PC-3 (cell line): Measurements from ENCODE around the gene FGR. TPM values are rescaled to one million over a fixed set of nuclear protein-coding genes. Genes with fewer than 3 reads are reported as not detected.

ENCODE experiments used
- ATAC-seq: fragments of 200-7000 bp; cut with Tn5 transposase; 2 replicates; pipeline ENCODE4 v1.9.1; 2020; ENCODE audit warnings: mild to moderate bottlenecking, moderate library complexity
- BruUV-seq: library from RNA; stranded (reverse); fragments of 400-500 nt; replicated peaks from 2 replicates; lab custom pipeline; 2021; lab: Mats Ljungman, UMichigan
- CTCF ChIA-PET: fragments of 300-600 bp; sonication (Branson Sonifier 250); formaldehyde crosslinking; loops from one replicate; lab custom pipeline; 2022; ENCODE audit warnings: antibody characterized with exemption; lab: Charles Lee
- POLR2A ChIA-PET: fragments of 300-600 bp; sonication (Branson Sonifier 250); formaldehyde crosslinking; loops from one replicate; lab custom pipeline; 2022; ENCODE audit warnings: antibody characterized with exemption; ENCODE audit not compliant: unreplicated experiment; lab: Charles Lee
- DNase-seq: peaks from one replicate; pipeline ENCODE4 v3.0.0-alpha.2; 2015
- H2AFZ ChIP-seq: fragments of 300-600 bp; sonication (generic); 2 replicates; pipeline ENCODE4 v1.6.0; 2016; ENCODE audit warnings: antibody characterized with exemption, low read length
- H3F3A ChIP-seq: fragments of 300-600 bp; sonication (generic); one replicate; pipeline ENCODE4 v1.6.0; 2017; ENCODE audit warnings: antibody characterized with exemption, low read length, control low read depth, mild to moderate bottlenecking; ENCODE audit not compliant: unreplicated experiment
- H3K27ac ChIP-seq: fragments of 300-600 bp; sonication (generic); 2 replicates; pipeline ENCODE4 v1.5.1; 2016; ENCODE audit warnings: mild to moderate bottlenecking, low read length
- H3K27me3 ChIP-seq: fragments of 300-600 bp; sonication (generic); 2 replicates; pipeline ENCODE4 v1.6.1; 2016; ENCODE audit warnings: low read length, mixed read lengths
- H3K36me3 ChIP-seq: fragments of 300-600 bp; sonication (generic); 2 replicates; pipeline ENCODE4 v1.6.1; 2016; ENCODE audit warnings: low read depth, mixed run types, low read length, mixed read lengths
- H3K4me1 ChIP-seq: fragments of 300-600 bp; sonication (generic); 2 replicates; pipeline ENCODE4 v1.5.1; 2016; ENCODE audit warnings: low read length; ENCODE audit not compliant: insufficient read depth
- H3K4me2 ChIP-seq: fragments of 300-600 bp; sonication (generic); 2 replicates; pipeline ENCODE4 v1.6.0; 2016; ENCODE audit warnings: low read length
- H3K4me3 ChIP-seq: fragments of 300-600 bp; sonication (generic); 2 replicates; pipeline ENCODE4 v1.5.1; 2016; ENCODE audit warnings: mild to moderate bottlenecking, low read length, mixed read lengths
- H3K79me2 ChIP-seq: fragments of 300-600 bp; sonication (generic); 2 replicates; pipeline ENCODE4 v1.6.1; 2017; ENCODE audit warnings: low read length, mixed read lengths
- H3K9ac ChIP-seq: fragments of 300-600 bp; sonication (generic); 2 replicates; pipeline ENCODE4 v1.6.0; 2016; ENCODE audit warnings: mild to moderate bottlenecking, low read length
- H3K9me2 ChIP-seq: fragments of 300-600 bp; sonication (generic); replicated peaks from 2 replicates; pipeline ENCODE4 v1.6.1; 2016; ENCODE audit warnings: mixed run types, low read length, mixed read lengths
- H3K9me3 ChIP-seq: fragments of 300-600 bp; sonication (generic); 2 replicates; pipeline ENCODE4 v1.6.1; 2016; ENCODE audit warnings: low read length, mixed read lengths
- H4K20me1 ChIP-seq: fragments of 300-600 bp; sonication (generic); 2 replicates; pipeline ENCODE4 v1.6.1; 2016; ENCODE audit warnings: low read length, mixed read lengths
- EZH2 ChIP-seq: fragments of 300-600 bp; sonication (generic); IDR thresholded peaks from one replicate; pipeline ENCODE4 v1.6.1; 2017; ENCODE audit warnings: antibody characterized with exemption, mild to moderate bottlenecking, low read length; ENCODE audit not compliant: unreplicated experiment
- EZH2phosphoT487 ChIP-seq: fragments of 300-600 bp; sonication (generic); IDR thresholded peaks from 2 replicates; pipeline ENCODE4 v1.6.1; 2018; ENCODE audit warnings: mild to moderate bottlenecking, antibody characterized with exemption, low read length, borderline replicate concordance
- intact Hi-C: fragments of 100-400 bp; cut with micrococcal nuclease; formaldehyde crosslinking; loops from 2 replicates; pipeline ENCODE4 v1.9.0; 2023
- total RNA-seq: library from RNA; depleted of rRNA; stranded (reverse); fragments of >200 nt; gene quantifications from 2 replicates; pipeline ENCODE4 v1.2.3, GENCODE V29; 2014
- TF ChIP-seq, protein P1 (sequence below): fragments of 300-600 bp; sonication (generic); conservative IDR thresholded peaks from 2 replicates; pipeline ENCODE4 v1.5.1; 2017; ENCODE audit warnings: antibody characterized with exemption, low read depth, mild to moderate bottlenecking, low read length

Gene FGR
- total RNA-seq, 1 experiment from 2014 or later, result not detected

DNA sequence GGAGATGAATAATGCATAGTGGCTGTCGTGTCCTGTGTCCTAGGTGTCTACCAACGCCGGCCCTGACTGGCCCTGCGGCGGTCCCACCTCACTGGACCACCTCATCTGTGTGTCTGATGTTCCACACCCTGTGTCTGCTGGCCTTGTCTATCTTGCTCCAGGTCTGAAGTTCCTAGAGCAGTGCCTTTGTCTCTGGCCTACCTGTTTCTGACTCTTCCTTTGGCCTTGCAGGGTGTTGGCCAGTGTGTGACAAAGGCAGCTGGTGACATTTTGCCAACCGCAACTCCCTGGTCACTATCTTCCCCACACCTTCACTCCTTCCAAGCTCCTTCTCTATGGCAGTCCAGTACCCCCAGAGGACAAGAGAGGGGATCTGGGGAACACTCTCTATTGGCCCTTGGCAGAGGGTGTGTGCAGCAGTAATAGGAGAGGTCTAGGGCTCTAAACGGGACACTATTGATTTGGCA is 29.7 kb downstream of the FGR start:
- Histone ChIP-seq H4K20me1 (peaks cover 18% of the 10 kb centered on the region), H3K36me3 (no peaks in the 10 kb centered on the region), H3F3A (no peaks in the 10 kb centered on the region), H2AFZ (no peak overlapping the region), H3K27ac (no peak overlapping the region), H3K27me3 (no peaks in the 10 kb centered on the region), H3K4me1 (peaks cover 25% of the 10 kb centered on the region), H3K4me2 (no peak overlapping the region), H3K9me2 (no peaks in the 10 kb centered on the region), H3K79me2 (peaks cover 33% of the 10 kb centered on the region), H3K4me3 (no peak overlapping the region), H3K9ac (no peak overlapping the region), H3K9me3 (no peaks in the 10 kb centered on the region)
- POLR2A ChIA-PET, result no interaction called here
- no TSS peak for BruUV-seq
- TF ChIP-seq EZH2, result no peak
- TF ChIP-seq, protein P1, sequence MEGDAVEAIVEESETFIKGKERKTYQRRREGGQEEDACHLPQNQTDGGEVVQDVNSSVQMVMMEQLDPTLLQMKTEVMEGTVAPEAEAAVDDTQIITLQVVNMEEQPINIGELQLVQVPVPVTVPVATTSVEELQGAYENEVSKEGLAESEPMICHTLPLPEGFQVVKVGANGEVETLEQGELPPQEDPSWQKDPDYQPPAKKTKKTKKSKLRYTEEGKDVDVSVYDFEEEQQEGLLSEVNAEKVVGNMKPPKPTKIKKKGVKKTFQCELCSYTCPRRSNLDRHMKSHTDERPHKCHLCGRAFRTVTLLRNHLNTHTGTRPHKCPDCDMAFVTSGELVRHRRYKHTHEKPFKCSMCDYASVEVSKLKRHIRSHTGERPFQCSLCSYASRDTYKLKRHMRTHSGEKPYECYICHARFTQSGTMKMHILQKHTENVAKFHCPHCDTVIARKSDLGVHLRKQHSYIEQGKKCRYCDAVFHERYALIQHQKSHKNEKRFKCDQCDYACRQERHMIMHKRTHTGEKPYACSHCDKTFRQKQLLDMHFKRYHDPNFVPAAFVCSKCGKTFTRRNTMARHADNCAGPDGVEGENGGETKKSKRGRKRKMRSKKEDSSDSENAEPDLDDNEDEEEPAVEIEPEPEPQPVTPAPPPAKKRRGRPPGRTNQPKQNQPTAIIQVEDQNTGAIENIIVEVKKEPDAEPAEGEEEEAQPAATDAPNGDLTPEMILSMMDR, result no peak
- no peak for TF ChIP-seq EZH2phosphoT487
- intact Hi-C loops, result loop anchor here (5.0 to 10.0 kb wide), 2 partner anchors 188 to 301 kb away; no protein-coding TSS in a partner anchor
- CTCF ChIA-PET, result interaction anchor here (0.5 to 2.4 kb wide), 3 partner anchors 48 to 214 kb away, joined by 3 to 30 read pairs (median 5); no protein-coding TSS in a partner anchor
- DNase-seq (no peak), ATAC-seq (no peak)

DNA sequence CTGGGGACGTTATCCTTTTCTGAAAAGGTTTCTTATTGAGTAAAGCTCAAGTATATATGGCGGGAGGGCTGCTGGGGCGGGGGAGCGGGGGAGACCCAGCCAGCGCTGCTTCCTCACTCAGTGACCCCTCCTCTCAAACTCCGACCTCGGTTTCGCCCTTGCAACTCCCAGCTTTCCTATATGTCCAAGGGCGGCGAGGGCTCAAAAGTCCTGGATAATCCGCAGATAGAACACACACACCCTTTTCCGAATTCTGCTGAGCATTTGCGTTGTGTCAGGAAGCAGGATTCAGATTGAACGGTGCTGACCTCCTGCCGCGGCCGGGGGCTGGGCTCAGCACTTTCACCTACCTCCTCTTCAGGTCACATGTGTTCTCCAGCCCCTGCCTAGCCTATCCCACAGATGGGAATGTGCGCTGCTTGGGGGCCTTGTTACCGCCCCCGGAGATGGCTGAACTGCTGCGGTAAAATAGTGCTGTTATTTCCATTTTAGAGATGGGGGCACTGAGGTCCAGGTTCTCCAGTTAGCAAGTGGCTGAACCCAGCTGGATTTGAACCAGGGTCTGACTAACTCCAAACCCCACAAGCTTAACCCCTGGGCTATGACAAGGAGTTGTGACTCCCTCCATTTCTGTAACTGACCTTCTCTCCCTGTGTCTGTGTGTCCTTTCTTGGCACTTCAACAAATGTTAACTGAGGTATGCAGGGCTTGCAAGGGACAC is 30.2 kb downstream of the FGR start:
- intact Hi-C loops, result loop anchor here (1.0 to 10.0 kb wide), 3 partner anchors 47 to 300 kb away; no protein-coding TSS in a partner anchor
- Histone ChIP-seq H3F3A (no peaks in the 10 kb centered on the region), H3K4me1 (peaks cover 31% of the 10 kb centered on the region), H3K79me2 (peaks cover 39% of the 10 kb centered on the region), H2AFZ (peak overlapping the region; percentile 84), H3K9ac (no peak overlapping the region), H3K9me2 (no peaks in the 10 kb centered on the region), H3K4me2 (peak overlapping the region; percentile 83), H3K9me3 (no peaks in the 10 kb centered on the region), H3K27me3 (no peaks in the 10 kb centered on the region), H4K20me1 (peaks cover 24% of the 10 kb centered on the region), H3K27ac (no peak overlapping the region), H3K36me3 (no peaks in the 10 kb centered on the region), H3K4me3 (peak overlapping the region; percentile 88)
- ATAC-seq, result no peak
- no TSS peak for BruUV-seq
- no peak for DNase-seq
- no peak for TF ChIP-seq EZH2phosphoT487
- TF ChIP-seq, protein P1, result no peak
- TF ChIP-seq EZH2, result no peak
- CTCF ChIA-PET, result interaction anchor here (0.6 to 2.4 kb wide), 6 partner anchors 9 to 308 kb away, joined by 3 to 30 read pairs (median 8); no protein-coding TSS in a partner anchor
- POLR2A ChIA-PET, result interaction anchor here (0.7 kb wide), 1 partner anchor 64 kb away, joined by 4 read pairs; no protein-coding TSS in a partner anchor
